PC-9 (cell line): ENCODE results near the gene EYS. TPM values are rescaled to one million over a fixed set of nuclear protein-coding genes. Genes with fewer than 3 reads are reported as not detected.

ENCODE experiments used
- BruUV-seq: library from RNA; stranded (reverse); fragments of 400-500 nt; replicated peaks from 2 replicates; lab custom pipeline; 2021; lab: Mats Ljungman, UMichigan
- CTCF ChIA-PET: fragments of 300-600 bp; sonication (Branson Sonifier 250); formaldehyde crosslinking; loops from one replicate; lab custom pipeline; 2022; ENCODE audit warnings: antibody characterized with exemption; lab: Charles Lee
- POLR2A ChIA-PET: fragments of 300-600 bp; sonication (Branson Sonifier 250); formaldehyde crosslinking; loops from one replicate; lab custom pipeline; 2022; ENCODE audit warnings: antibody characterized with exemption; ENCODE audit not compliant: unreplicated experiment; lab: Charles Lee
- DNase-seq, 2 experiments: peaks; one replicate each; pipeline versions ENCODE4 v3.0.0 to v3.0.0-alpha.2; 2015 to 2022; ENCODE audit warnings: mixed read lengths in 1 of 2
- H2AFZ ChIP-seq: fragments of 200-600 bp; sonication (generic); 2 replicates; pipeline ENCODE4 v1.8.1; 2017; ENCODE audit warnings: antibody characterized with exemption
- H3F3A ChIP-seq: fragments of 200-600 bp; sonication (generic); 2 replicates; pipeline ENCODE4 v1.8.1; 2017; ENCODE audit warnings: antibody characterized with exemption, mild to moderate bottlenecking, low read depth; ENCODE audit not compliant: insufficient read depth
- H3K27ac ChIP-seq: fragments of 200-600 bp; sonication (generic); 2 replicates; pipeline ENCODE4 v1.6.1; 2016; ENCODE audit warnings: mixed run types
- H3K27me3 ChIP-seq: fragments of 200-600 bp; sonication (generic); 2 replicates; pipeline ENCODE4 v1.6.1; 2016; ENCODE audit warnings: low read depth, mixed run types; ENCODE audit not compliant: insufficient read depth
- H3K36me3 ChIP-seq: fragments of 200-600 bp; sonication (generic); 2 replicates; pipeline ENCODE4 v1.6.1; 2016; ENCODE audit warnings: low read depth, mixed run types
- H3K4me1 ChIP-seq: fragments of 200-600 bp; sonication (generic); replicated peaks from 2 replicates; pipeline ENCODE4 v1.6.1; 2016; ENCODE audit warnings: mixed run types; ENCODE audit not compliant: insufficient read depth
- H3K4me2 ChIP-seq: fragments of 200-600 bp; sonication (generic); 2 replicates; pipeline ENCODE4 v1.6.1; 2017; ENCODE audit warnings: mixed run types
- H3K4me3 ChIP-seq: fragments of 200-600 bp; sonication (generic); 2 replicates; pipeline ENCODE4 v1.6.1; 2016; ENCODE audit warnings: mixed run types
- H3K79me2 ChIP-seq: fragments of 200-600 bp; sonication (generic); 2 replicates; pipeline ENCODE4 v1.6.1; 2017; ENCODE audit warnings: low read depth, mixed run types
- H3K9me2 ChIP-seq: fragments of 200-600 bp; sonication (generic); 2 replicates; pipeline ENCODE4 v1.8.1; 2017; ENCODE audit warnings: mild to moderate bottlenecking; ENCODE audit not compliant: insufficient read depth
- H3K9me3 ChIP-seq: fragments of 200-600 bp; sonication (generic); 2 replicates; pipeline ENCODE4 v1.8.1; 2016; ENCODE audit warnings: low read depth; ENCODE audit not compliant: insufficient read depth
- H4K20me1 ChIP-seq: fragments of 200-600 bp; sonication (generic); 2 replicates; pipeline ENCODE4 v1.8.1; 2017; ENCODE audit not compliant: insufficient read depth
- CTCF ChIP-seq: fragments of 200-600 bp; sonication (generic); conservative IDR thresholded peaks from 2 replicates; pipeline ENCODE4 v1.6.1; 2017; ENCODE audit warnings: mixed run types, antibody characterized with exemption, mild to moderate bottlenecking, moderate library complexity
- EZH2 ChIP-seq: fragments of 200-600 bp; sonication (generic); IDR thresholded peaks from 2 replicates; pipeline ENCODE4 v1.8.0; 2017; ENCODE audit warnings: antibody characterized with exemption, low read depth
- intact Hi-C: fragments of 100-400 bp; cut with micrococcal nuclease; formaldehyde crosslinking; loops from one replicate; pipeline ENCODE4 v1.10.0; 2022; ENCODE audit not compliant: unreplicated experiment
- total RNA-seq: library from RNA; stranded (reverse); gene quantifications from 2 replicates; pipeline ENCODE4 v1.2.3, GENCODE V29; 2021

The EYS gene
- total RNA-seq, 1 experiment from 2014 or later: not detected

- no peaks in the 10 kb centered on the region for H3K4me1 ChIP-seq
- no peaks in the 10 kb centered on the region for H3K9me2 ChIP-seq
- H3K4me3 ChIP-seq: no peak overlapping the region
- no peaks in the 10 kb centered on the region for H3K79me2 ChIP-seq
- no peak overlapping the region for H3K27ac ChIP-seq
- intact Hi-C loops: no loop called here
- H3K4me2 ChIP-seq: no peak overlapping the region
- TF ChIP-seq CTCF (no peak), EZH2 (no peak)
- no peaks in the 10 kb centered on the region for H4K20me1 ChIP-seq
- no peak for DNase-seq
- H3K9me3 ChIP-seq: no peaks in the 10 kb centered on the region
- ChIA-PET POLR2A (no interaction called here), CTCF (no interaction called here)
- no peaks in the 10 kb centered on the region for H3K27me3 ChIP-seq
- no TSS peak for BruUV-seq
- no peak overlapping the region for H2AFZ ChIP-seq
- no peaks in the 10 kb centered on the region for H3K36me3 ChIP-seq
- H3F3A ChIP-seq: no peaks in the 10 kb centered on the region
Measured at GRCh38 chr6:63928613-63929012, 1778.4 kb downstream of the EYS start.

- CTCF ChIA-PET: no interaction called here
- BruUV-seq: no TSS peak
- Histone ChIP-seq H3F3A (no peaks in the 10 kb centered on the region), H3K9me2 (no peaks in the 10 kb centered on the region), H3K4me3 (no peak overlapping the region), H3K4me2 (no peak overlapping the region), H3K79me2 (no peaks in the 10 kb centered on the region), H2AFZ (no peak overlapping the region), H3K27me3 (no peaks in the 10 kb centered on the region), H3K9me3 (no peaks in the 10 kb centered on the region), H4K20me1 (no peaks in the 10 kb centered on the region), H3K27ac (no peak overlapping the region), H3K4me1 (no peaks in the 10 kb centered on the region), H3K36me3 (no peaks in the 10 kb centered on the region)
- TF ChIP-seq CTCF: no peak
- POLR2A ChIA-PET: no interaction called here
- DNase-seq: no peak
- intact Hi-C loops: no loop called here
Measured at GRCh38 chr6:63926950-63927927, 1779.8 kb downstream of the EYS start.

GRCh38 chr6:63926258-63926780 lies 1780.7 kb downstream of the EYS start:
- no peaks in the 10 kb centered on the region for H3K27me3 ChIP-seq
- H2AFZ ChIP-seq: no peak overlapping the region
- H3K27ac ChIP-seq: no peak overlapping the region
- intact Hi-C loops: no loop called here
- H3K9me3 ChIP-seq: no peaks in the 10 kb centered on the region
- H3K4me3 ChIP-seq: no peak overlapping the region
- no peaks in the 10 kb centered on the region for H3K9me2 ChIP-seq
- TF ChIP-seq EZH2: no peak
- TF ChIP-seq CTCF: no peak
- no peaks in the 10 kb centered on the region for H3K4me1 ChIP-seq
- H3K4me2 ChIP-seq: no peak overlapping the region
- CTCF ChIA-PET: no interaction called here
- no peaks in the 10 kb centered on the region for H3K79me2 ChIP-seq
- POLR2A ChIA-PET: no interaction called here
- H3K36me3 ChIP-seq: no peaks in the 10 kb centered on the region
- no TSS peak for BruUV-seq
- DNase-seq: no peak
- H4K20me1 ChIP-seq: no peaks in the 10 kb centered on the region
- H3F3A ChIP-seq: no peaks in the 10 kb centered on the region
